HL-60 (cell line): ENCODE data around the gene TBL1X.

Experiments
- DNase-seq, 2 experiments: peaks; one replicate each; pipeline ENCODE4 v3.0.0-alpha.2; 2010 to 2020; ENCODE audit warnings: low read depth in 1 of 2, low spot score in 1 of 2
- H3K27ac ChIP-seq: fragments of 250-450 bp; sonication (Bioruptor Pico); replicated peaks from 2 replicates; pipeline ENCODE4 v1.5.1; 2020; ENCODE audit warnings: mild to moderate bottlenecking, moderate library complexity
- H3K27me3 ChIP-seq: fragments of 250-450 bp; sonication (Bioruptor Pico); 2 replicates; pipeline ENCODE4 v1.5.1; 2021; ENCODE audit warnings: mild to moderate bottlenecking, moderate library complexity; ENCODE audit not compliant: insufficient read depth, poor library complexity, severe bottlenecking
- H3K4me3 ChIP-seq: replicated peaks from 2 replicates; pipeline ENCODE4 v1.5.1; 2011; ENCODE audit warnings: mild to moderate bottlenecking, control low read depth, low read length; ENCODE audit not compliant: insufficient read depth
- CTCF ChIP-seq: IDR thresholded peaks from one replicate; pipeline ENCODE4 v1.5.1; 2011; ENCODE audit warnings: low read length, control low read depth, inconsistent platforms; ENCODE audit not compliant: insufficient read depth
- GABPA ChIP-seq: IDR thresholded peaks from 2 replicates; pipeline ENCODE4 v1.6.1; 2012; ENCODE audit warnings: low read depth
- POLR2AphosphoS5 ChIP-seq: IDR thresholded peaks from 2 replicates; pipeline ENCODE4 v1.6.1; 2012; ENCODE audit warnings: low read depth
- REST ChIP-seq: IDR thresholded peaks from 2 replicates; pipeline ENCODE4 v1.6.1; 2012; ENCODE audit warnings: low read depth; ENCODE audit not compliant: insufficient replicate concordance
- SPI1 ChIP-seq: IDR thresholded peaks from 2 replicates; pipeline ENCODE4 v1.6.1; 2012; ENCODE audit warnings: low read depth, mild to moderate bottlenecking, borderline replicate concordance

TBL1X gene

GRCh38 chrX:9604111-9604907, 139.5 kb downstream of the TBL1X start:
- no peak for DNase-seq
- no peak for TF ChIP-seq CTCF
- no peak for TF ChIP-seq REST
- no peak for TF ChIP-seq GABPA
- no peak for TF ChIP-seq SPI1
- no peak for TF ChIP-seq POLR2AphosphoS5
- no peak overlapping the region for H3K4me3 ChIP-seq
- H3K27ac ChIP-seq: no peak overlapping the region
- H3K27me3 ChIP-seq: no peaks in the 10 kb centered on the region

GRCh38 chrX:9604908-9605306, 140.0 kb downstream of the TBL1X start:
- no peak overlapping the region for H3K27ac ChIP-seq
- no peak for DNase-seq
- H3K4me3 ChIP-seq: no peak overlapping the region
- TF ChIP-seq GABPA (no peak), SPI1 (no peak)
- H3K27me3 ChIP-seq: no peaks in the 10 kb centered on the region

GRCh38 chrX:9605484-9605883, 140.6 kb downstream of the TBL1X start:
- no peak for DNase-seq

More at GRCh38 chrX:9605484-9605883, 140.6 kb downstream of the TBL1X start:
- Histone ChIP-seq H3K27ac (no peak overlapping the region), H3K4me3 (no peak overlapping the region), H3K27me3 (no peaks in the 10 kb centered on the region)
- no peak for TF ChIP-seq GABPA
- no peak for TF ChIP-seq CTCF
- no peak for TF ChIP-seq POLR2AphosphoS5
- TF ChIP-seq REST: no peak
- no peak for TF ChIP-seq SPI1
